ENCODE results near the gene POGZ. TPM values are rescaled to one million over a fixed set of nuclear protein-coding genes. Genes with fewer than 3 reads are reported as not detected.

The POGZ gene
- total RNA-seq, 4 donors from 2014 or later: 14.1 to 20.2 (median 15.1) TPM

GRCh38 chr1:151478923-151479322 lies 19.6 kb upstream of the POGZ start:
- Histone ChIP-seq H3K9me3 (no peaks in the 10 kb centered on the region), H3K4me1 (no peaks in the 10 kb centered on the region), H3K36me3 (no peaks in the 10 kb centered on the region), H3K27ac (no peak overlapping the region), H3K4me3 (no peak overlapping the region), H3K27me3 (no peaks in the 10 kb centered on the region)
- ATAC-seq (no peak), DNase-seq (no peak)
- TF ChIP-seq, protein P1, sequence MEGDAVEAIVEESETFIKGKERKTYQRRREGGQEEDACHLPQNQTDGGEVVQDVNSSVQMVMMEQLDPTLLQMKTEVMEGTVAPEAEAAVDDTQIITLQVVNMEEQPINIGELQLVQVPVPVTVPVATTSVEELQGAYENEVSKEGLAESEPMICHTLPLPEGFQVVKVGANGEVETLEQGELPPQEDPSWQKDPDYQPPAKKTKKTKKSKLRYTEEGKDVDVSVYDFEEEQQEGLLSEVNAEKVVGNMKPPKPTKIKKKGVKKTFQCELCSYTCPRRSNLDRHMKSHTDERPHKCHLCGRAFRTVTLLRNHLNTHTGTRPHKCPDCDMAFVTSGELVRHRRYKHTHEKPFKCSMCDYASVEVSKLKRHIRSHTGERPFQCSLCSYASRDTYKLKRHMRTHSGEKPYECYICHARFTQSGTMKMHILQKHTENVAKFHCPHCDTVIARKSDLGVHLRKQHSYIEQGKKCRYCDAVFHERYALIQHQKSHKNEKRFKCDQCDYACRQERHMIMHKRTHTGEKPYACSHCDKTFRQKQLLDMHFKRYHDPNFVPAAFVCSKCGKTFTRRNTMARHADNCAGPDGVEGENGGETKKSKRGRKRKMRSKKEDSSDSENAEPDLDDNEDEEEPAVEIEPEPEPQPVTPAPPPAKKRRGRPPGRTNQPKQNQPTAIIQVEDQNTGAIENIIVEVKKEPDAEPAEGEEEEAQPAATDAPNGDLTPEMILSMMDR (IDR thresholded peaks at IDR 0.05 in 4 of 5, conservative IDR thresholded peaks at IDR 0.05 in 1 of 5): no peak
- no peak for TF ChIP-seq POLR2A (IDR thresholded peaks at IDR 0.05)
- in situ Hi-C loops (cut with MboI; ENCODE audit: low sequenced_read_pairs in 4 of 4): no loop called here
- intact Hi-C loops (cut with DNase I; ENCODE audit: low total_unique reads): no loop called here

DNA sequence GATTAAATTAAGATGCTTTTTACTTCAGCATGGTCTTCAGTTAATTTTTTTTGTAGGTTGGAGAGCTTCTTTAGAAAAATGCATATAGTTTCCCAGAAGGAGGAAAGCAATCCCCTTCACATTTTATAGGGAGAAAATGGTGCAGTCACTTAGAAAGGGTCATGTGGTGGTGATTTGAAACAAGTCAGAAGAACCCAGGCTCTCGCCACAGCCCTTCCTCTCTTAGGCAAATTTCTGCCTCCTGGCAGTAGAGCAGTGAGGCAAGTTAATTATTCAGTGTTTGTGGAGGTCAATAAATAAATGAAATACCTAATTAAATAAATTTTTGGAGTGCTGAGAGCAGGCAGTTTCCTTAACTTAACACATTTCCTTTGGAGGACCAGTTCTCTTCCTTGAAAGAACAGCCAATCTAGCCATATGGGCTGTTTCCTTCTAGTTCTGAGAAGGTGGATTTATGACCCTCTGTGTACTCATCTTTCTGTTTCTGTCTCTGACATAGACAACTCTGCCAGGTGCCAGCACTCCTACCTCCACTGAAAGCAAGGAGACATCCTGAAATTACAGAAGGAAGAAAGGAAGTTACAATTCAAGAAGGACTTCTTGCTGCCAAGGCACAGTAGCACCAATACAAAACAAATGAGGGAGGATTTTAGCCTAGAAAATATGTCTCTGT lies 19.0 kb upstream of the POGZ start:
- no peaks in the 10 kb centered on the region for H3K27me3 ChIP-seq
- no peak overlapping the region for H3K27ac ChIP-seq
- no peak overlapping the region for H3K4me3 ChIP-seq
- no peaks in the 10 kb centered on the region for H3K4me1 ChIP-seq
- ATAC-seq (no peak), DNase-seq (no peak)
- intact Hi-C loops (cut with DNase I; ENCODE audit: low total_unique reads) (no loop called here), in situ Hi-C loops (cut with MboI; ENCODE audit: low sequenced_read_pairs in 4 of 4) (no loop called here)
- no peaks in the 10 kb centered on the region for H3K9me3 ChIP-seq
- H3K36me3 ChIP-seq: no peaks in the 10 kb centered on the region
- no peak for TF ChIP-seq POLR2A (IDR thresholded peaks at IDR 0.05)
- TF ChIP-seq, protein P1 (IDR thresholded peaks at IDR 0.05 in 4 of 5, conservative IDR thresholded peaks at IDR 0.05 in 1 of 5): no peak

DNA sequence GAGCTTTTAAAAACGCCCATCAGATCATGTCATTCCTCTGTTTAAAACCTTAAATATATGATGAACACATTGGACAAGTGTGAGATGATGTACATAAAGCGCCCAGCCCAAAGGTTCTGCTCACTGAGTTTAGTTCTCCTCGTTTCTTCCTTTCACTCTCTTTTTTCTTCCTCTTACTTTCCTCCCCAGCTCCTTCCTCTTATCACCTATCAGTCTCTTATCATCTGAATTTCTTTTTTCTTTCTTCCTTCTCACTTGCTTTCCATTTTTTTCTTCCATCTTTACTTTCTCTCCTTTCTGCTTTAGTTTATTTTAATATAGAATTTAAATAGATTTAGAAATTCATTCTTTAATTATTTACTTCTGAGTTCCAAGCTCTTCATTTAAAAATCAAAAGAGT lies 17.8 kb upstream of the POGZ start:
- intact Hi-C loops (cut with DNase I; ENCODE audit: low total_unique reads) (no loop called here), in situ Hi-C loops (cut with MboI; ENCODE audit: low sequenced_read_pairs in 4 of 4) (no loop called here)
- H3K27ac ChIP-seq: no peak overlapping the region
- no peaks in the 10 kb centered on the region for H3K4me1 ChIP-seq
- no peaks in the 10 kb centered on the region for H3K9me3 ChIP-seq
- no peak overlapping the region for H3K4me3 ChIP-seq
- ATAC-seq: no peak
- no peaks in the 10 kb centered on the region for H3K27me3 ChIP-seq
- H3K36me3 ChIP-seq: no peaks in the 10 kb centered on the region
- no peak for TF ChIP-seq POLR2A (IDR thresholded peaks at IDR 0.05)
- TF ChIP-seq, protein P1 (IDR thresholded peaks at IDR 0.05 in 4 of 5, conservative IDR thresholded peaks at IDR 0.05 in 1 of 5): no peak
- DNase-seq: no peak

GRCh38 chr1:151476083-151476482 lies 16.8 kb upstream of the POGZ start:
- Histone ChIP-seq H3K27ac (no peak overlapping the region), H3K4me1 (no peaks in the 10 kb centered on the region), H3K27me3 (no peaks in the 10 kb centered on the region), H3K4me3 (no peak overlapping the region), H3K36me3 (no peaks in the 10 kb centered on the region), H3K9me3 (no peaks in the 10 kb centered on the region)
- ATAC-seq (no peak), DNase-seq (no peak)
- intact Hi-C loops (cut with DNase I; ENCODE audit: low total_unique reads) (no loop called here), in situ Hi-C loops (cut with MboI; ENCODE audit: low sequenced_read_pairs in 4 of 4) (no loop called here)
- TF ChIP-seq POLR2A (IDR thresholded peaks at IDR 0.05): no peak
- TF ChIP-seq, protein P1 (IDR thresholded peaks at IDR 0.05 in 4 of 5, conservative IDR thresholded peaks at IDR 0.05 in 1 of 5): no peak

- intact Hi-C loops (cut with DNase I; ENCODE audit: low total_unique reads): no loop called here
- Histone ChIP-seq H3K4me3 (no peak overlapping the region), H3K9me3 (no peaks in the 10 kb centered on the region), H3K27me3 (no peaks in the 10 kb centered on the region), H3K27ac (no peak overlapping the region), H3K4me1 (no peaks in the 10 kb centered on the region), H3K36me3 (no peaks in the 10 kb centered on the region)
- DNase-seq: no peak
- in situ Hi-C loops (cut with MboI; ENCODE audit: low sequenced_read_pairs in 4 of 4): no loop called here
- no peak for TF ChIP-seq POLR2A (IDR thresholded peaks at IDR 0.05)
- TF ChIP-seq, protein P1 (IDR thresholded peaks at IDR 0.05 in 4 of 5, conservative IDR thresholded peaks at IDR 0.05 in 1 of 5): no peak
- no peak for ATAC-seq
Observed at GRCh38 chr1:151475175-151475574, 15.9 kb upstream of the POGZ start.

Data from gastrocnemius medialis (tissue), 4 donors.